ENCODE data around the gene ZBTB45.
"Not testable (repeated sequence)": the region's sequence is repeated elsewhere in the genome, so short reads cannot be mapped to it uniquely, and the experiment has no call there.

Gene ZBTB45

DNA sequence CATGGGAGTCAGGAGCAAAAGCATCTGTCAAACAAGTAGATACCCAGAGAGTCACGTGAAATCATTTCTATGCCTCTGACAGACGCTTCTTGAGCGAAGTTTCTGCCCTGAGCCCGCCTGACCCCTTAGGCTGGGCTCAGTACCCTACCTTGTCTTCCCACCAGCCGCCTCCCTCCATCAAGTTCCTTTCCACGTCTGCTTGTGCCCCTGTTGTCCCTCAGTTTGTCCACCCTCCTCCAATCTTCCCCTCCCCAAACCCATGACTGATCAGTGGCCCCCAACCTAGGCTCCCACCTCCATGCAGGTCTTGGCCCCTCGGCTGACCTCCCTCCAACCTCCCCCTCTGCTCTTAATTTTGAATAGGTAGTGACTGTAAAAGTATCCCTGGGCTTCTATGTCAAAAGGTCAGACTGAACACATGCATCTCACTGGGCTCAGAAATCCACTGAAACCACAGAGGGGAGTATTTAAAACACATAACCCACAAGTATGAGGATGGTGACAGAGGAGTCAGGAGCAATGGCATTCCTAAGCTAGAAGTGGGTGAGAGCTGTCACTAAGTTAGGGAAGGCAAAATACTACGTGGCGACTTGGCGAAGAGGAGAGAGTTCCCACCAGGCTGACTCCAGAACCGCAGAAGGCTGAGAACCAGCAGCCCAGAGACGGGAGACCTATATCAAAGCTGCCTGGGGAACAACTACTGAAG, 45.2 kb downstream of the ZBTB45 start:
- H3K27me3 Mint-ChIP-seq (ENCODE audit: low read depth), result no peaks in the 10 kb centered on the region
- H3K27ac Mint-ChIP-seq, result peak overlapping the region in 2 of 3 experiments; percentile 31 to 62
- H3K9me3 Mint-ChIP-seq, result no peaks in the 10 kb centered on the region
- TF ChIP-seq, protein P1, sequence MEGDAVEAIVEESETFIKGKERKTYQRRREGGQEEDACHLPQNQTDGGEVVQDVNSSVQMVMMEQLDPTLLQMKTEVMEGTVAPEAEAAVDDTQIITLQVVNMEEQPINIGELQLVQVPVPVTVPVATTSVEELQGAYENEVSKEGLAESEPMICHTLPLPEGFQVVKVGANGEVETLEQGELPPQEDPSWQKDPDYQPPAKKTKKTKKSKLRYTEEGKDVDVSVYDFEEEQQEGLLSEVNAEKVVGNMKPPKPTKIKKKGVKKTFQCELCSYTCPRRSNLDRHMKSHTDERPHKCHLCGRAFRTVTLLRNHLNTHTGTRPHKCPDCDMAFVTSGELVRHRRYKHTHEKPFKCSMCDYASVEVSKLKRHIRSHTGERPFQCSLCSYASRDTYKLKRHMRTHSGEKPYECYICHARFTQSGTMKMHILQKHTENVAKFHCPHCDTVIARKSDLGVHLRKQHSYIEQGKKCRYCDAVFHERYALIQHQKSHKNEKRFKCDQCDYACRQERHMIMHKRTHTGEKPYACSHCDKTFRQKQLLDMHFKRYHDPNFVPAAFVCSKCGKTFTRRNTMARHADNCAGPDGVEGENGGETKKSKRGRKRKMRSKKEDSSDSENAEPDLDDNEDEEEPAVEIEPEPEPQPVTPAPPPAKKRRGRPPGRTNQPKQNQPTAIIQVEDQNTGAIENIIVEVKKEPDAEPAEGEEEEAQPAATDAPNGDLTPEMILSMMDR (IDR thresholded peaks at IDR 0.05; ENCODE audit: unreplicated experiment in 3 of 3), result no peak
- peak overlapping the region; percentile 91 to 96 (median 92) for H3K4me3 Mint-ChIP-seq
- H3K4me1 Mint-ChIP-seq, result peaks cover 6% of the 10 kb centered on the region
- H3K36me3 Mint-ChIP-seq (ENCODE audit: low read depth), result peaks cover 15% of the 10 kb centered on the region

DNA sequence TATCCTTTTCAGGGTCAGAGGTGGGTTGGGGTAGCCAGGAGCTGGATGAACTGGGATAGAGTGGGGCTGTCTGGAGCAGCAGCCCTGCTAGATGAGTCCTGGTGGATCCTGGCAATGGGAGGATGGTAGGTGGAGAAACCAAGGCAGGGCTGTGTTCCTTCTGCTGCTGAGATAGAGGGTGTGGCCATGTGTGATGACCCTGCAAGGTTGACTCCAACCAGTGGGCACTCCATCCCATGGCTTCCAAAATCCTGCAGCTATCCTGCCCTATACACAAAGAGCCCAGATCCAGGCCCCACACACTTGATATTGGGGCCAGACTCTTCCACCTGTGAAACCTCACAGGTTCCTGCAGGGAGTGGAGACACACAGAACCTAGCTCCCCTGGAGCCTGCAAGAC, 45.8 kb downstream of the ZBTB45 start:
- TF ChIP-seq, protein P1 (IDR thresholded peaks at IDR 0.05; ENCODE audit: unreplicated experiment in 3 of 3), result no peak
- peak overlapping the region; percentile 68 to 96 (median 92) for H3K4me3 Mint-ChIP-seq
- no peaks in the 10 kb centered on the region for H3K27me3 Mint-ChIP-seq (ENCODE audit: low read depth)
- H3K36me3 Mint-ChIP-seq (ENCODE audit: low read depth), result peaks cover 11% of the 10 kb centered on the region
- H3K4me1 Mint-ChIP-seq, result peaks cover 6% of the 10 kb centered on the region
- no peaks in the 10 kb centered on the region for H3K9me3 Mint-ChIP-seq
- peak overlapping the region in 1 of 3 experiments; percentile 62 for H3K27ac Mint-ChIP-seq

DNA sequence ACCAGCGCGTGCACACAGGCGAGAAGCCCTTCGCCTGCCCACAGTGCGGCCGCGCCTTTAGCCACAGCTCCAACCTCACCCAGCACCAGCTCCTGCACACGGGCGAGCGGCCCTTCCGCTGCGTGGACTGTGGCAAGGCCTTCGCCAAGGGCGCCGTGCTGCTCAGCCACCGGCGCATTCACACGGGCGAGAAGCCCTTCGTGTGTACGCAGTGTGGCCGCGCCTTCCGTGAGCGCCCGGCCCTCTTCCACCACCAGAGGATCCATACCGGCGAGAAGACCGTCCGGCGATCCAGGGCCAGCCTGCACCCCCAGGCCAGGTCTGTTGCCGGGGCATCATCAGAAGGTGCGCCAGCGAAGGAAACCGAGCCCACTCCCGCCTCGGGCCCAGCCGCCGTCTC, 47.9 kb downstream of the ZBTB45 start:
- H3K36me3 Mint-ChIP-seq (ENCODE audit: low read depth), result peaks cover 11% of the 10 kb centered on the region
- H3K27ac Mint-ChIP-seq, result no peak overlapping the region
- no peaks in the 10 kb centered on the region for H3K27me3 Mint-ChIP-seq (ENCODE audit: low read depth)
- H3K9me3 Mint-ChIP-seq, result no peaks in the 10 kb centered on the region
- peaks cover 14% of the 10 kb centered on the region for H3K4me1 Mint-ChIP-seq
- TF ChIP-seq, protein P1 (IDR thresholded peaks at IDR 0.05; ENCODE audit: unreplicated experiment in 3 of 3), result no peak
- no peak overlapping the region for H3K4me3 Mint-ChIP-seq

DNA sequence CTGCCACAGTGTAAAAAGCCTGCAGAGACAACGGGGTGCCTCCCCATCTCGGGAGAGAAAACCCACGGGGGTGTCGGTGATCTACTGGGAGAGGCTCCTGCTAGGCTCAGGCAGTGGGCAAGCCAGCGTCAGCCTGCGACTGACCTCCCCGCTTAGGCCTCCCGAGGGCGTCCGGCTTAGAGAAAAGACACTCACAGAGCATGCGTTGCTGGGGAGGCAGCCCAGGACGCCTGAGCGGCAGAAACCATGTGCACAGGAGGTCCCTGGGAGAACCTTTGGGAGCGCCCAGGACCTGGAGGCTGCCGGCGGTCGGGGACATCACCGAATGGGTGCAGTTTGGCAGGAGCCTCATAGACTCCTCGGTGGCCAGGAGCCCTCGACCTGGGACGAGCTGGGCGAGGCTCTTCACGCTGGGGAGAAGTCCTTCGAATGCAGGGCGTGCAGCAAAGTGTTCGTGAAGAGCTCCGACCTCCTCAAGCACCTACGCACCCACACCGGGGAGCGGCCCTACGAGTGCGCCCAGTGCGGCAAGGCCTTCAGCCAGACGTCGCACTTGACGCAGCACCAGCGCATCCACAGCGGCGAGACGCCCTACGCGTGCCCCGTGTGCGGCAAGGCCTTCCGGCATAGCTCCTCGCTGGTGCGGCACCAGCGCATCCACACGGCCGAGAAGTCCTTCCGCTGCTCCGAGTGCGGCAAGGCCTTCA, 48.6 kb downstream of the ZBTB45 start:
- not testable (repeated sequence) for H3K27ac Mint-ChIP-seq; H3K9me3 Mint-ChIP-seq; H3K27me3 Mint-ChIP-seq (ENCODE audit: low read depth)
- peaks cover 12% of the 10 kb centered on the region for H3K4me1 Mint-ChIP-seq
- H3K36me3 Mint-ChIP-seq (ENCODE audit: low read depth), result peaks cover 11% of the 10 kb centered on the region
- peak overlapping the region in 2 of 3 experiments; percentile 43 to 57 for H3K4me3 Mint-ChIP-seq

DNA sequence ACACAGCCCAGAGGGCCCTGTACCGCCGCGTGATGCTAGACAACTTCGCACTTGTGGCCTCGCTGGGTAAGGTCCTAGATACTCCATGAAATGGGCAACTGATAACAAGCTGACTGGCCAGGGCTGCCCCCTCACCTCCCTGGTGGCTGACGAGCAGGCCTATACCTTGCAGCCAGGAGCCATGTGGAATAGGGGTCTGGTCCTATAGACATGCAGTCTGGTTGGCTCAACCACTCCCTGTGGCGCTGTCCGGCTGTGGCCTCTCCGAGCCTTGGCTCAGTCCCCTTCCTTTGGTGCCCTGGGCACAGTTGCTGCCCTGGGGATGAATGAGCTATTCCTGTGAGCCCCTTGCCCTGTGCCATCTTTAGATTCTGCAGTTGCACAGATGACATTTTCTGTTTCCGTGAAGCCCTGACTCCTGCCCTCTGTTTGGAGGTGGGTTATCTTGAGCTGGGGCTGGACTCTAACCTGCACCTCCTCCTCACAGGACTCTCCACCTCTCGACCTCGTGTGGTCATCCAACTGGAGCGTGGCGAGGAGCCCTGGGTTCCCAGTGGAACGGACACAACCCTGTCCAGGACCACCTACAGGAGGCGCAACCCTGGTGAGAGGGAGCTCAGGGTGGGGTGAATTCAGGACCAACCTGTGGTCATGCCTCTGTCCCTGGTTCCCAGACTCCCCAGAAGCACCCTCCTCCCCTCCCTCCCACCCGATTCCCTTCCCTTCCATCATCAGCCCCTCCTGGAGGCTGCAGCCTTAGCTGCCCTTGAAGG, 50.2 kb downstream of the ZBTB45 start:
- TF ChIP-seq, protein P1 (IDR thresholded peaks at IDR 0.05; ENCODE audit: unreplicated experiment in 3 of 3), result no peak
- peaks cover 3% of the 10 kb centered on the region for H3K27me3 Mint-ChIP-seq (ENCODE audit: low read depth)
- peaks cover 11% of the 10 kb centered on the region for H3K36me3 Mint-ChIP-seq (ENCODE audit: low read depth)
- peak overlapping the region; percentile 86 to 89 (median 87) for H3K4me3 Mint-ChIP-seq
- H3K27ac Mint-ChIP-seq, result no peak overlapping the region
- no peaks in the 10 kb centered on the region for H3K9me3 Mint-ChIP-seq
- H3K4me1 Mint-ChIP-seq, result peaks cover 12% of the 10 kb centered on the region

DNA sequence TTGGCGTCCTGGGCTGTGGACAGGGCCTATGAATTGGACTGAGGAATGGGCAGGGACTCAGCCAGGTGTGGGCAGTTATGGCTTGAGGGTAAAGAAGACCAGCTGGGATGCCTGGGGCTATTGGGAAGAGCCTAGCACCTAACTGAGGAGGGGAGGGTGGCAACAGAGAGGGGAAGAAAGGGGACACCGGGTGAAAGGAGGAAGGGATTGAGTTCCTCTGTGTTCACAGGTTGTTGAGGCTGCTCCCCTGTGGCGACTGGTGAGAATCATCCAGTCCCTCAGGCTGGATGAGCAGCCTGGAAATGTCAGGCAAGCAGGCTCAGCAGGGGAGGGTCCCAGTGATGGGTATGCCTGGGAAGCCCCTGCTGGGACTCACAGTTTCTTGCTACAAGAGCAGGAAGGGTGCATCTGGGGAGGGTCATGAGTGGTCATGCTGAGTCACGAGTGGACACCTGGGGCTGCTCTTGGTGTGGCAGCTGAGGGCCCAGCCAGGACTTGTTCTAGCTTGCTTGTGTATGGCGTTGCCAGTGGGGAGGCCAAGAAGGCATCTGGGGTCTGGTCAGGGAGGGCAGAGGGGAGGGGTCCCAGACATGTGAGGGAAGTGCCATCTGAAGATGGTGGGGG, 51.3 kb downstream of the ZBTB45 start:
- Mint-ChIP-seq H3K27me3 (ENCODE audit: low read depth) (peaks cover 3% of the 10 kb centered on the region), H3K27ac (no peak overlapping the region), H3K9me3 (no peaks in the 10 kb centered on the region), H3K4me3 (peak overlapping the region; percentile 86 to 89 (median 87)), H3K36me3 (ENCODE audit: low read depth) (peaks cover 11% of the 10 kb centered on the region), H3K4me1 (peaks cover 12% of the 10 kb centered on the region)
- TF ChIP-seq, protein P1 (IDR thresholded peaks at IDR 0.05; ENCODE audit: unreplicated experiment in 3 of 3), result no peak

All from nephron (organoid).